ENCODE results near the gene UBE3C.
"Not testable (repeated sequence)": the region's sequence is repeated elsewhere in the genome, so short reads cannot be mapped to it uniquely, and the experiment has no call there.

UBE3C gene

GRCh38 chr7:157235357-157236333, 96.9 kb downstream of the UBE3C start:
- DNase-seq (ENCODE audit: low read depth in 2 of 2), result no peak

DNA sequence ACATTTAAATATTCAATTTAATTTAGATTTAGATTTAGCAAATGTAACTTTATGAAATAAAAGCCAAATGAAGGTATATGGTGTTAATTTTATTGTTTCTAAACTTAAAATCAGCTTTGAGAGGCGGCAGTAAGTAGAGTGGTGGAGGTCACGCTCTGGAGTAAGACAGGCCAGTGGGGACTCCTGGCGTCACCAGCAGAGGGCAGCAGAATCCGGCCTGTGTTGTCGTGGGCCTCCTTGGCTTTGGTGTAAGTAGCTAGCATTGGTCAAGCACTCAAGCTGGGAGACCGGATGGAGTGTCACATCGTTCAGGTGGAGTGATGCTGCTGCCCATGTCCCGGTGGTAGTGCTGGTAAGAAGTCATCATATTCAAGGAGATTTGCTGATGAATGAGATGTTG, 99.4 kb downstream of the UBE3C start:
- DNase-seq (ENCODE audit: low read depth in 2 of 2), result no peak

- no peak for DNase-seq (ENCODE audit: low read depth in 2 of 2)
These were observed 101.0 kb downstream of the UBE3C start for GRCh38 chr7:157239571-157240270.

GRCh38 chr7:157241631-157242030, 102.9 kb downstream of the UBE3C start:
- no peak for DNase-seq (ENCODE audit: low read depth in 2 of 2)

DNA sequence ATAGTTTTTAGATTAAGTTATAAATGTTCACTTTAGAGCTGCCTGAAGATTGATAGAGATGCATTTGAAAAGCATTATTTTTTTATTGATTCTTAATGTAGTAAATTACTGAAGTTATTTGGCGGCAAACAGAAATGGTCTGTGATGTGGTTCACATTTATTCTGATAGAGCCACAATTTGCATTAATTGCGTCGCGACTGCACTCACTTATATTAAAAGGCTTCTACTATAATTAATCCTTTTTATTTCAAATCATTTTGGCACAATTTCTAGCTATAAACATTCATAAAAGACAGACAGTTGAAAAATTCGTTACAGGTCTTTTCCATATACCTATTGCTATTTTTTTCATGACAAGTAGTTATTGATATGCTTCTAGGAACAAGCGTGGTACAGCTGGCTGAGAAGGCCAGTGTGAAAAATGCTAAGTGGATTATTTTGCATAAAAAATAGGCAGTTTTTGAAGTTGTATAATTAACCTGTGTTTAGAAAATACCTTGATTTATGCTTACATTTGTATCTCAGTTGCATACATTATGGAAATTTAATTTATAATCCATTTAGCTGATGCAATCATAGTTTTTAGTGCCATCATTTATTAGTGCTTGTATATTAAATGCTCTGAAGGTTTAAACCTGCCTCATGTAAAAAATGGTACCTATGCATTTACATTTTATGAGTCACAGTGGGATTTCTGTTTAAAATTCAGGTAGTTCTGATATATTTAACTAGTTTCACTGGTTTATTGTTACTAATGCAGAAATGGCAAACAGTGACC, 106.0 kb downstream of the UBE3C start:
- DNase-seq (ENCODE audit: low read depth in 2 of 2), result no peak

DNA sequence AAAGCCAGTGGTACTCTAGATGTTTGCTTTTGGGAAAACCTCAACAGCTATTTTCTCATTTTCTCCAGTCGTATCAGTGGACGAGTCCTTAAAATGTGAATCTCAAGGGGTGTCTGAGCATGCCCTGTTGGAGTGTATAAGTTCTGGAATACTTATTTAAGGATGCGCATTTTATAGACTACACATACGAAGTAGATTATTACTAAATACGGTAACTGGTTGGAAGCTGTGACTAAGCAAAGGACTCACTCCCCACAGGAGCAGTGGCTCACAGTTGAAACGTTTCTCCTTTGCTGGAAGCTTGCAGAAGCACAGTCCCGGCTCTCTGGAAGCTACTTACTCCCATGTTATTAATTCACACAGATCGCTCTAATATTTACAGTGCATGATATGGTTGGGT, 107.3 kb downstream of the UBE3C start:
- DNase-seq (ENCODE audit: low read depth in 2 of 2), result no peak

GRCh38 chr7:157248659-157249058, 109.9 kb downstream of the UBE3C start:
- no peak for DNase-seq (ENCODE audit: low read depth in 2 of 2)

GRCh38 chr7:157250605-157251228, 112.0 kb downstream of the UBE3C start:
- peak in 1 of 2 donors; percentile 15 for DNase-seq (ENCODE audit: low read depth in 2 of 2)

DNA sequence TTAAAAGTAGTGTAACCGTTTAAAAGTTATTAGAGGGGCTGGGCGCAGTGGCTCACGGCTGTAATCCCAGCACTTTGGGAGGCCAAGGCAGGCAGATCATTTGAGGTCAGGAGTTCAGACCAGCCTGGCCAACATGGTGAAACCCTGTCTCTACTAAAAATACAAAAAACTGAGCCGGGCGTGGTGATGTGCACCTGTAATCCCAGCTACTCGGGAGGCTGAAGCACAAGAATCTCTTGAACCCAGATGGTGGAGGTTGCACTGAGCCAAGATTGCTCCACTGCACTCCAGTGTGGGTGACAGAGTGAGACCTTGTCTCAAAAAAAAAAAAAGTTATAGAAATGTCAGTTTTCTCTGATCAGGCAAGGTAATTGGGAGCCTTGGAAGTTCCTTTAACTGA, 113.1 kb downstream of the UBE3C start:
- DNase-seq (ENCODE audit: low read depth in 2 of 2), result not testable (repeated sequence)

- DNase-seq (ENCODE audit: low read depth in 2 of 2), result no peak
These were observed 115.1 kb downstream of the UBE3C start for GRCh38 chr7:157253850-157254249.

- DNase-seq (ENCODE audit: low read depth in 2 of 2), result not testable (repeated sequence)
These were observed 116.1 kb downstream of the UBE3C start for GRCh38 chr7:157254781-157255180.

GRCh38 chr7:157255201-157255606, 116.5 kb downstream of the UBE3C start:
- DNase-seq (ENCODE audit: low read depth in 2 of 2), result no peak

DNA sequence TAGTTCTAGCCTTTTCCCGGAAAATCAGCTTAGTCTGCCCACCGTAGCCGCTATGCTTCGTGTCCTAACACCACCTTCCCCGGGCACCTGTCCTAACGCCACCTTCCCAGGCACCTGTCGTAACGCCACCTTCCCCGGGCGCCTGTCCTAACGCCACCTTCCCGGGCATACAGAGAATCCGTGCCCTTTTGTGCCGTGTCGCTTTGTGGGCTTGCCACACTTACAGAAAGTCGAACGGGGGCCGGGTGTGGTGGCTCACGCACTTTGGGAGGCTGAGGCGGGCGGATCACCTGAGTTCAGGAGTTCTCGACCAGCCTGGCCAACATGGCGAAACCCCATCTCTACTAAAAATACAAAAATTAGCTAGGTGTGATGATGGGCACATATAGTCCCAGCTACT, 124.4 kb downstream of the UBE3C start:
- DNase-seq (ENCODE audit: low read depth in 2 of 2), result no peak

DNA sequence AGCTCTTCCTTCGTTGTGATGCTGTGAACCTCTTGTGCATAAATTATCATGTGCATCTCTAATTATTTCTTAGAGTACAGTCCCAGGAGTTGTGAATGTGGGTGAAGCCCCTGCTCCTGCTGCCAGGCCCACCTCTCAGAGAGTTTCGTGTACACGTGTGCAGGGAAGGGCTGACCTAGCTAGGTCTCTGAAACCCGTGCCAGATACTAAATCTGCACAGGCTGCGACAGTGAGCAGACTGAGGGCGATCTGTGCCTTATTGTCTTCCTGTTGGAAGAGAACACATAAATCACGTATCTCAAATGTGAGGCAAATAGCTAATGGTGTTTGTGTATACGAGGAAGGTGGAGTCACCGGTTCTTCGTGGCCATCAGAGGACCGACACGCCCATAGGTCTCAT, 126.3 kb downstream of the UBE3C start:
- no peak for DNase-seq (ENCODE audit: low read depth in 2 of 2)

DNA sequence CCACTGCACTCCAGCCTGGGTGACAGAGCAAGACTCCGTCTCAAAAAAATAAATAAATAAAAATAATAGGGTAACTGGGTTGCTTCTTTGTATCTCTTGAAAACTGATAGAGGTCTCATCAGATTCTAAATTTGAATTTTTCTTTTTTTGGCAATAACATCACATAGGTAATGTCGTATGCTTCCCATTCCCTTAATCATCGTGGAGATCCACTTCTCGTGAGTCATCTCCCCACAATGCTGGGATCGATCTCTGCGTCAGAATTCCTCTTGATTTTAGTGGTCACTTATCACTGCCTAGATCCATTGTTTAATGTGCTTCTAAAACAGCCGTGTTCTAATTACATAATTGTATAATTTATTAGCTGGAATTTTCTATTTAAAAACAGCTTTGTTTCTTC, 127.5 kb downstream of the UBE3C start:
- no peak for DNase-seq (ENCODE audit: low read depth in 2 of 2)

DNA sequence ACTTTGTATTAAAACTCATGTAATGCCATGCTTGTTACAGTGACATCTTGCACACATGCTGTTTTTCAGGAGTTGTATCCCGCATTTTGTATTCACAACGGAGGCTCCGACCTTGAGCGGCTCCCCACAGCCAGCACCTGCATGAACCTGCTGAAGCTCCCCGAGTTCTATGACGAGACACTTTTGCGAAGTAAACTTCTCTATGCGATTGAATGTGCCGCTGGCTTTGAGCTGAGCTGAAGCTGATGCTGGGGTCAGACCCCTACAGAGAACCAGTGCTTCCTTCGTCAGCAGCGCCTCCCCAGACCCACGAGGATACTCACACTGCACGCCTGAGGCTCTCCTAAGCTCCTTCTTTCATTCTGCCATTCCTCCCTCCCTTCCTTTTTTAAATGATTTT, 128.8 kb downstream of the UBE3C start:
- no peak for DNase-seq (ENCODE audit: low read depth in 2 of 2)

DNA sequence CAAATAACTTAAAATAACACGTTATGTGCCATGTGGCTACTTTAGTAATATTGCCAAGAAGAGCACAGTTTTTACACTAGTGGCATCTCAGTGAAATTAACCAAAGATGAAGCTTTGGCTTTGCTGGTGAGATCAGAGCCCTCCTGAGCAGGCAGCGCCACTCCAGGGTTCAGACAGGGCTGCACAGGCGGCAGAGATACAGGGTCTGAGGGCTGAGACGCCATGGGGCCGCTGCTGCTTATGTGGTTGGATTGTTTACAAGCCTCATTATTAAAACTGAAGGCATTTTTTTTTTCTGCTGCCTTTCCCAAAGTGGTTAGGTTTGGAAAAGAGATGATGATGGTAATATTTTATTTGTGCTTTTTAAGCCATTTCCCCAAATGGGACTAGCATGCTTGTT, 129.2 kb downstream of the UBE3C start:
- DNase-seq (ENCODE audit: low read depth in 2 of 2), result no peak

DNA sequence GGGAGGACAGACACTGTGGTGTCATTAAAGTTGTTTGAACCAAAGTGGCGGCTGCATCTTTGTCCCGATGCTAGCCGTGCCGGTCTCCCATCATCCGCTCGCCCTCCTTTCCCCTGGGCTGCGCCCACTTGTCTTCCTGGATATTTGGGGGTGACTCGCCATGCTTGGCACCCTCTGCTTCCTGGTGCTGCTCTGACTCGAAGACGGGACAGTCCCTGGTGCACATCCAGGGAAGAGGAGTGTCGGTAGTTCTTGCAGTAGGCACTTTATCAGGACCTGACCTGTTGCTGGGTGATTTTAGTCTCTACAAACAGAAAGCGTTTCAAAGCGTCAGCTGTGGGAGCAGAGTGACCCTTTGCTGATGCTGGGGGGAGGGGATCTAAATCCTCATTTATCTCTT, 129.8 kb downstream of the UBE3C start:
- no peak for DNase-seq (ENCODE audit: low read depth in 2 of 2)

- DNase-seq (ENCODE audit: low read depth in 2 of 2), result no peak
These were observed 130.8 kb downstream of the UBE3C start for GRCh38 chr7:157269341-157270059.

DNA sequence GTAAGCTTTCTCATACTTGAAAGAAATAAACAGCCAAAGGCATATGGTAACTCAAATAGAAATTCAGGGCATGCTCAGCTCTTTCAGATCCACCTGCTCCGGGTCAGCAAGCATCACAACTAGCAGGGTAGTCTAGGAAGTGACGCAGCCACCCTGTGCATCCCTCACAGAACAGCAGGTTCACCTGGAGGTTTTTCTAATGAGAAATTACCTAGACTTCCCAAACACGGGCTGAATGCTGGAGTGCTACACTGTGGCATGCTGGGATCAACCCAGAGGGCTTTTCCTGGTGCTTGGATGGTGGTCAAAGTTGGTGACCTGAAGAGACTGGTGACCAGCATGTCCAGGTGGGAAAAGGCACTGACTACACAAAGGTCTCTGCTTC, 131.3 kb downstream of the UBE3C start:
- no peak for DNase-seq (ENCODE audit: low read depth in 2 of 2)
